22Rv1 (cell line): Measurements from ENCODE around the gene WWC2.
"Not testable (repeated sequence)": the region's sequence is repeated elsewhere in the genome, so short reads cannot be mapped to it uniquely, and the experiment has no call there.

Source experiments
- H3K27ac ChIP-seq: fragments of 450-650 bp; 2 replicates; pipeline ENCODE4 v1.5.1; 2017
- CTCF ChIP-seq: fragments of 450-650 bp; IDR thresholded peaks from 2 replicates; pipeline ENCODE4 v1.5.1; 2017; ENCODE audit warnings: mild to moderate bottlenecking
- ZFX ChIP-seq: fragments of 450-650 bp; IDR thresholded peaks from 2 replicates; pipeline ENCODE4 v1.6.1; 2017; ENCODE audit warnings: antibody characterized with exemption, borderline replicate concordance

WWC2 gene

DNA sequence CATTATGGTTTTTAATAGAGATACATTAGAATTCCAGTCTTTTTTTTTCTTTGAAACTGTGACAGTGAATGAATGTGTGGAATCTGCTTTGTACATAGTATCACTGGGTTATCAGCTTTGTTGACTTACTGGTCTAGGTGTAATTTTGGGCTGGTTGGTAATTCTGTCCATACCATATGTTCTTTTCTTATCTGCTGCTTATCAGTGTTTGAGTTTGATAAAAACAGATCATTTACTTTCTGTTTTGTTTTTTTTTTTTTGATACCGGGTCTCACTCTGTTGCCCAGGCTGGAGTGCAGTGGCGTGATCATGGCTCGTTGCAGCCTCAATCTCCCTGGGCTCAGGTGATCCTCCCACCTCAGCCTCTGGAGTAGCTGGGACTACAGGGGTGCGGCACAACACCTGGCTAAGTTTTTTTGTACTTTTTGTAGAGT, 12.4 kb downstream of the WWC2 start:
- TF ChIP-seq CTCF (no peak), ZFX (no peak)

DNA sequence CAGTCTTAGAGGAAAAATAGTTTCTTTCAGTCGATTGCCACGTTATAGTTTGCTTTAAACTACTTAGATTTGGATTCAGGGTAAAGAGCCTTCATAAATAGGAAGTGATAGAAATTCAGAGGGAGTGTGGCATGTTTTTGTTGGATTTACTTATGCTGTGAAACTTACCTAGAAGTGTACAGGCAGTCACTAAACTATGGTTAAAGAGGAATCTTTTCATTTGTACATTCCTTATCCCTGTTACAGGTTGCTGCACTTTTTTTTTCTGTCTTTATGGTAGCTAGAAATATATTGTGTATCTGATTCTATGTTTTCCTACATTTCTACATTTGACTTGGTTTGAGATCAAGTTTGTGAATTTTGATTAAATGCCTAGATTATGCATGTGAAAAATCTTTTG, 19.1 kb downstream of the WWC2 start:
- H3K27ac ChIP-seq = no peak overlapping the region
- no peak for TF ChIP-seq CTCF
- no peak for TF ChIP-seq ZFX

More for the DNA sequence above, 12.4 kb downstream of the WWC2 start:
- no peak overlapping the region for H3K27ac ChIP-seq

- H3K27ac ChIP-seq = no peak overlapping the region
- no peak for TF ChIP-seq CTCF
Observed at GRCh38 chr4:183118585-183118984, 19.5 kb downstream of the WWC2 start.

GRCh38 chr4:183121660-183122059, 22.6 kb downstream of the WWC2 start:
- not testable (repeated sequence) for H3K27ac ChIP-seq

DNA sequence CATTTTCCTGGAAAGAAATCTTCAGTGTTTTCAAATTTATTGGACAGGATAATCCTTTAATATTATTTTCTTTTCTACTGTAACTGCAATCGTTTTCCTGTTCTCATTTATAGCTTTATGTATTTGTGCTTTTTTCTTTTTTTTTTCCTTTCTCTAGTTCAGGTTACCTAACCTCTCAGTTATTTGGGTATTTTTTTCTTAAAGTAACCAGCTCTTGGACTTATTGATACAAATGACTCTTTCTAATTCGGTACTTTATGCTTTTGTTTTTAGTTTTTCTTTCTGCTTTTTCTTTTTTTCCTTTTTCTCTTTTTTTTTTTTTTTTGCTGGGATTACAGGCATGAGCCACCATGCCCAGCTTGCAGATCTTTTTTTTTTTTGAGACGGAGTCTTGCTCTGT, 25.2 kb downstream of the WWC2 start:
- H3K27ac ChIP-seq = no peak overlapping the region
- no peak for TF ChIP-seq CTCF

- no peak overlapping the region for H3K27ac ChIP-seq
- TF ChIP-seq CTCF (no peak), ZFX (no peak)
Observed at GRCh38 chr4:183124865-183125264, 25.8 kb downstream of the WWC2 start.

DNA sequence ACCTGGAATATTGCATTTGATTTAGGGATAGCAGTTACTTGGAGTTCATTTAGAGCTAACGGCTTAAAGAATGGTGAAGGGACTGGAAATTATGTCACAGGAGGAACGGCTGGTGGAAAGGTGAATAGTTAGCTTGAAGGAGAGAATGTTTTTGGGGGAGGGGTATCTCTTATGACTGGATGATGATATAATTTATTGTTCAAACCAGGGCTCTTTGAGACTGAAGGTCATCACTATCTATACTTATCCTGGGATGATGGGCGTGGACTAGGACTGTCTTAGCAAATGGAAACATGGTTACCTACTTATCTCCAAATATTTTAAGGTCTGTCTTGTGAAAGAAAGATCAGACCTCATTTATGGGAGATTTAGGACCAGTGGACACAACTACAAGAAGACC, 30.1 kb downstream of the WWC2 start:
- H3K27ac ChIP-seq = no peak overlapping the region
- TF ChIP-seq CTCF = no peak
- TF ChIP-seq ZFX = no peak

DNA sequence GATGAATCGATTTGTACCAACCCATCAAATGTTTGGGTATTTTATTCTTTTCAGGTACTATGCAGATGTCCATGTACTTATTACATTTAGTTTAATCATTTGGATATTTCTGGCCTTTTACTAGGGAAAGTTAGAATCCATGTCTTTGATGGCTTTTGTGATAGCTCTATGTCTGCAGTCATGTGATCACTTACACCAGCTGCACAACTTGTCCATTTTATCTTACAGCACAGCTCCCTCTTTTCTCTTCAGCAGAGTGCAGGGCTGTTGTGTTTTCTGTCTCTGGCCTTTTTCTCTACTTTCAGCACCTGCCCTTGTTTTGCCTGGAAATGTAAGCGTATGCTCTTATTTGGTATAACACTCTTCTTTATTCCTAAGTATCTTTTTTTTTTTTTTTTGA, 30.6 kb downstream of the WWC2 start:
- no peak for TF ChIP-seq CTCF
- no peak for TF ChIP-seq ZFX
- H3K27ac ChIP-seq = no peak overlapping the region
